Mesendoderm (in vitro differentiated cells): Measurements from ENCODE around the gene MTREX.
A peak's percentile ranks its signal among the peaks of the same experiment; 100 is the strongest.

Experiments used
- DNase-seq: peaks from one replicate; pipeline ENCODE4 v3.0.0; 2013
- H2AK5ac ChIP-seq: 2 replicates; pipeline ENCODE4 v1.6.1; 2013; ENCODE audit warnings: low read length, inconsistent platforms
- H2BK120ac ChIP-seq: 2 replicates; pipeline ENCODE4 v1.6.1; 2013; ENCODE audit warnings: low read depth, mild to moderate bottlenecking, low read length, moderate library complexity, mixed read lengths
- H2BK15ac ChIP-seq: replicated peaks from 2 replicates; pipeline ENCODE4 v1.6.1; 2013; ENCODE audit warnings: low read depth, mild to moderate bottlenecking, moderate library complexity
- H2BK5ac ChIP-seq: 2 replicates; pipeline ENCODE4 v1.6.1; 2013; ENCODE audit warnings: low read length, inconsistent platforms
- H3K18ac ChIP-seq: 2 replicates; pipeline ENCODE4 v1.6.1; 2013; ENCODE audit warnings: mild to moderate bottlenecking, low read length, mixed read lengths
- H3K23ac ChIP-seq: one replicate; pipeline ENCODE4 v1.6.1; 2013; ENCODE audit warnings: low read length
- H3K27ac ChIP-seq: 2 replicates; pipeline ENCODE4 v1.5.1; 2013; ENCODE audit warnings: low read depth, mild to moderate bottlenecking, inconsistent platforms, low read length, moderate library complexity
- H3K27me3 ChIP-seq: 2 replicates; pipeline ENCODE4 v1.6.1; 2013; ENCODE audit warnings: low read length, control low read depth, mild to moderate bottlenecking, inconsistent platforms; ENCODE audit not compliant: insufficient read depth, poor library complexity
- H3K36me3 ChIP-seq: 2 replicates; pipeline ENCODE4 v1.6.1; 2013; ENCODE audit warnings: low read length, inconsistent platforms; ENCODE audit not compliant: control insufficient read depth, insufficient read depth
- H3K4ac ChIP-seq: one replicate; pipeline ENCODE4 v1.6.1; 2013; ENCODE audit warnings: low read depth, mild to moderate bottlenecking, low read length, moderate library complexity
- H3K4me1 ChIP-seq: 2 replicates; pipeline ENCODE4 v1.6.1; 2013; ENCODE audit warnings: low read depth, low read length, inconsistent platforms; ENCODE audit not compliant: control insufficient read depth
- H3K4me2 ChIP-seq: 2 replicates; pipeline ENCODE4 v1.6.1; 2013; ENCODE audit warnings: low read length
- H3K4me3 ChIP-seq: 2 replicates; pipeline ENCODE4 v1.5.1; 2013; ENCODE audit warnings: mild to moderate bottlenecking, low read length
- H3K56ac ChIP-seq: one replicate; pipeline ENCODE4 v1.6.1; 2013; ENCODE audit warnings: low read length
- H3K79me1 ChIP-seq: 2 replicates; pipeline ENCODE4 v1.6.1; 2013; ENCODE audit warnings: low read length, inconsistent platforms
- H3K79me2 ChIP-seq: 2 replicates; pipeline ENCODE4 v1.6.1; 2013; ENCODE audit warnings: mild to moderate bottlenecking, low read length; ENCODE audit not compliant: control insufficient read depth, insufficient read depth
- H3K9ac ChIP-seq: 2 replicates; pipeline ENCODE4 v1.6.1; 2013; ENCODE audit warnings: low read length, inconsistent platforms
- H4K5ac ChIP-seq: one replicate; pipeline ENCODE4 v1.6.1; 2013; ENCODE audit warnings: low read length
- H4K8ac ChIP-seq: one replicate; pipeline ENCODE4 v1.6.1; 2013; ENCODE audit warnings: low read depth, mild to moderate bottlenecking, control low read depth, low read length, moderate library complexity
- WGBS: extraction: QIAGEN DNeasy Blood & Tissue Kit; methylation state at CpG from one replicate; pipeline ENCODE4 v1.1.7; 2013; ENCODE audit warnings: low lambda C conversion rate, missing lambda C conversion rate; ENCODE audit not compliant: insufficient coverage; ENCODE audit errors: extremely low coverage; 5-methylcytosine and 5-hydroxymethylcytosine counted together

The MTREX gene

GRCh38 chr5:55437859-55438206 lies 130.0 kb downstream of the MTREX start:
- Histone ChIP-seq H2BK5ac (no peak overlapping the region), H4K5ac (no peak overlapping the region), H2BK120ac (no peak overlapping the region), H3K79me2 (no peaks in the 10 kb centered on the region), H3K56ac (no peak overlapping the region), H3K23ac (no peak overlapping the region), H3K4me3 (no peak overlapping the region), H3K4me1 (peaks cover 2% of the 10 kb centered on the region), H4K8ac (no peak overlapping the region), H3K36me3 (peaks cover under 1% of the 10 kb centered on the region), H3K4me2 (no peak overlapping the region), H3K18ac (no peak overlapping the region), H3K79me1 (no peaks in the 10 kb centered on the region), H3K9ac (no peak overlapping the region), H2BK15ac (no peak overlapping the region), H3K27me3 (no peaks in the 10 kb centered on the region), H3K4ac (no peak overlapping the region), H2AK5ac (no peak overlapping the region), H3K27ac (peak overlapping the region; percentile 2)
- DNase-seq: no peak
- WGBS: no CpG with 5 or more reads among the region's 2 CpGs

DNA sequence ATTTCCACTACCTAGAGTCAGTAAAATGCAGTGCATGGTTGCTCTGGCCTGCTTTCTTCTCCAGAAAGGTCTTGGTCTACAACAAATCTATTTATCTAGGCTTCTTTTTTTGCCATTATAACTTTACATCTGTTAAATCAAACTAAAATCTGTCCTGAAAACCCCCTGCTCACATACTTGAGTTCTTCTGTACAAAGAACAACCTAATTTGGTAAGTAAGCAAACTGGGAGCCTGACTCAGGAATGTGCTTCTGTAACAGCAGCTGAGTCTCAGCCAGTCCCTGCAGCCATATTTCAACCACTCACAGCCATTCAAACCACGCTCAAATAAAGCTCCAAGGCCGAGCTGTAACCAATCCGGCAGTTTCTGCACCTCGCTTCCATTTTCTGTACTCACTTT lies 131.2 kb downstream of the MTREX start:
- Histone ChIP-seq H3K56ac (no peak overlapping the region), H2BK5ac (no peak overlapping the region), H4K8ac (no peak overlapping the region), H3K18ac (peak overlapping the region; percentile 35), H2AK5ac (no peak overlapping the region), H3K36me3 (no peaks in the 10 kb centered on the region), H2BK120ac (no peak overlapping the region), H3K27ac (peak overlapping the region; percentile 19), H3K4me3 (no peak overlapping the region), H3K27me3 (no peaks in the 10 kb centered on the region), H2BK15ac (no peak overlapping the region), H3K79me2 (no peaks in the 10 kb centered on the region), H3K9ac (no peak overlapping the region), H3K4me2 (no peak overlapping the region), H3K23ac (no peak overlapping the region), H4K5ac (no peak overlapping the region), H3K4me1 (peaks cover 2% of the 10 kb centered on the region), H3K4ac (no peak overlapping the region), H3K79me1 (no peaks in the 10 kb centered on the region)
- no CpG with 5 or more reads among the region's 4 CpGs for WGBS
- DNase-seq: peak; percentile 60

DNA sequence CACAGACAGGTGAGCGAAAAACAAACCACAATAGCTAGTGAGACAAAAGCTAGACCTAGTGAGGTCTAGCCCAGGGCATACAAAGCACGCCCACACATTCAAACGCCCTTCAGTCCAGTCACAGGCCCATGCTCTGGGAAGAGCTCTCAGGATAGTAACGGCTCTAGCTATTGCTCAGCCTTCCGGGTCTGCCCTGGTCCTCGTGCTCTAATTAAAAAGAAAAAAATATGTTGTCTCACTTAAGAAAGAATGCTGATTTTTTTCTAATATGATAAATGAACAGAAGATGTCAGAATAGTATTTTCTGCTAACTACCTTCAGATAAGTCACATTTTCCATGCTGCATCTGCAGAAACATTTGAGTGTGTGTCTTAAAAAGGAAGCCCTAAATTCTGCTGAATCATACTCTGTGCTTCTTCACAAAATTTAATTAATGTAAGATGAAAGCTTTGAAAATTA lies 132.4 kb downstream of the MTREX start:
- Histone ChIP-seq H2BK120ac (no peak overlapping the region), H4K8ac (no peak overlapping the region), H3K4me1 (peaks cover 2% of the 10 kb centered on the region), H3K4me2 (no peak overlapping the region), H2BK5ac (no peak overlapping the region), H3K79me1 (peaks cover 2% of the 10 kb centered on the region), H3K79me2 (no peaks in the 10 kb centered on the region), H4K5ac (no peak overlapping the region), H3K36me3 (no peaks in the 10 kb centered on the region), H2BK15ac (no peak overlapping the region), H3K56ac (no peak overlapping the region), H3K27me3 (no peaks in the 10 kb centered on the region), H3K9ac (no peak overlapping the region), H3K4me3 (no peak overlapping the region), H3K4ac (no peak overlapping the region), H3K23ac (no peak overlapping the region), H3K27ac (no peak overlapping the region), H2AK5ac (no peak overlapping the region), H3K18ac (peak overlapping the region; percentile 25)
- WGBS: no CpG with 5 or more reads among the region's 6 CpGs
- DNase-seq: peak; percentile 54

GRCh38 chr5:55441107-55441771 lies 133.4 kb downstream of the MTREX start:
- no peak overlapping the region for H3K18ac ChIP-seq
- no peak overlapping the region for H2BK15ac ChIP-seq
- H4K8ac ChIP-seq: no peak overlapping the region
- H3K4me1 ChIP-seq: peaks cover 2% of the 10 kb centered on the region
- H3K79me2 ChIP-seq: no peaks in the 10 kb centered on the region
- no peak overlapping the region for H2BK5ac ChIP-seq
- no peaks in the 10 kb centered on the region for H3K27me3 ChIP-seq
- no peak overlapping the region for H2BK120ac ChIP-seq
- H3K56ac ChIP-seq: no peak overlapping the region
- H2AK5ac ChIP-seq: no peak overlapping the region
- no peak overlapping the region for H3K9ac ChIP-seq
- H4K5ac ChIP-seq: no peak overlapping the region
- no peaks in the 10 kb centered on the region for H3K36me3 ChIP-seq
- H3K27ac ChIP-seq: no peak overlapping the region
- peaks cover 2% of the 10 kb centered on the region for H3K79me1 ChIP-seq
- no peak overlapping the region for H3K4me3 ChIP-seq
- DNase-seq: peak; percentile 43
- WGBS: no CpG with 5 or more reads among the region's 3 CpGs
- H3K4me2 ChIP-seq: no peak overlapping the region
- no peak overlapping the region for H3K4ac ChIP-seq
- H3K23ac ChIP-seq: no peak overlapping the region

- DNase-seq: no peak
- H3K4me3 ChIP-seq: no peak overlapping the region
- peaks cover 4% of the 10 kb centered on the region for H3K79me1 ChIP-seq
- H3K4me2 ChIP-seq: no peak overlapping the region
- no peaks in the 10 kb centered on the region for H3K79me2 ChIP-seq
- H3K56ac ChIP-seq: no peak overlapping the region
- no peak overlapping the region for H3K23ac ChIP-seq
- no peak overlapping the region for H2BK5ac ChIP-seq
- no peak overlapping the region for H3K18ac ChIP-seq
- no peaks in the 10 kb centered on the region for H3K36me3 ChIP-seq
- no peak overlapping the region for H3K9ac ChIP-seq
- H3K27ac ChIP-seq: no peak overlapping the region
- no peak overlapping the region for H2AK5ac ChIP-seq
- no peaks in the 10 kb centered on the region for H3K27me3 ChIP-seq
- no peak overlapping the region for H2BK15ac ChIP-seq
- peaks cover 2% of the 10 kb centered on the region for H3K4me1 ChIP-seq
- WGBS: no CpG with 5 or more reads among the region's 1 CpG
- no peak overlapping the region for H4K5ac ChIP-seq
- no peak overlapping the region for H4K8ac ChIP-seq
- no peak overlapping the region for H3K4ac ChIP-seq
- H2BK120ac ChIP-seq: no peak overlapping the region
Measured at GRCh38 chr5:55441954-55442353, 134.2 kb downstream of the MTREX start.

GRCh38 chr5:55445791-55446190 lies 138.0 kb downstream of the MTREX start:
- Histone ChIP-seq H3K56ac (no peak overlapping the region), H2AK5ac (no peak overlapping the region), H3K18ac (no peak overlapping the region), H3K27me3 (no peaks in the 10 kb centered on the region), H2BK120ac (no peak overlapping the region), H2BK15ac (no peak overlapping the region), H4K5ac (no peak overlapping the region), H3K9ac (no peak overlapping the region), H3K4ac (no peak overlapping the region), H2BK5ac (no peak overlapping the region), H3K27ac (no peak overlapping the region), H3K79me2 (no peaks in the 10 kb centered on the region), H3K4me2 (no peak overlapping the region), H3K4me1 (no peaks in the 10 kb centered on the region), H3K79me1 (peaks cover 4% of the 10 kb centered on the region), H3K4me3 (no peak overlapping the region), H3K23ac (no peak overlapping the region), H4K8ac (no peak overlapping the region), H3K36me3 (no peaks in the 10 kb centered on the region)
- no peak for DNase-seq
- no CpG with 5 or more reads among the region's 3 CpGs for WGBS
